H9 (cell line): ENCODE measurements around the gene CRTAP. TPM values are rescaled to one million over a fixed set of nuclear protein-coding genes. Genes with fewer than 3 reads are reported as not detected.

Experiments used
- DNase-seq: peaks from one replicate; pipeline ENCODE4 v3.0.0-alpha.2; 2017
- H2AFZ ChIP-seq: one replicate; pipeline ENCODE4 v1.6.1; 2013; ENCODE audit warnings: mild to moderate bottlenecking, low read length, control low read depth, moderate library complexity
- H2AK5ac ChIP-seq: 2 replicates; pipeline ENCODE4 v1.6.1; 2013; ENCODE audit warnings: low read length, control low read depth, mixed read lengths; ENCODE audit not compliant: insufficient read length
- H2BK120ac ChIP-seq: one replicate; pipeline ENCODE4 v1.6.1; 2013; ENCODE audit warnings: low read depth, mild to moderate bottlenecking, low read length, control low read depth, inconsistent platforms; ENCODE audit not compliant: poor library complexity, severe bottlenecking
- H2BK12ac ChIP-seq: 2 replicates; pipeline ENCODE4 v1.6.1; 2013; ENCODE audit warnings: low read length, control low read depth, mixed read lengths, low read depth; ENCODE audit not compliant: insufficient read length
- H2BK15ac ChIP-seq: 2 replicates; pipeline ENCODE4 v1.6.1; 2013; ENCODE audit warnings: low read depth, low read length, control low read depth
- H2BK20ac ChIP-seq: one replicate; pipeline ENCODE4 v1.6.1; 2013; ENCODE audit warnings: low read depth, mild to moderate bottlenecking, low read length, control low read depth, inconsistent platforms; ENCODE audit not compliant: poor library complexity, severe bottlenecking
- H2BK5ac ChIP-seq: 2 replicates; pipeline ENCODE4 v1.6.1; 2013; ENCODE audit warnings: low read length, control low read depth, mixed read lengths; ENCODE audit not compliant: insufficient read length
- H3K14ac ChIP-seq: 2 replicates; pipeline ENCODE4 v1.6.1; 2013; ENCODE audit warnings: low read length, control low read depth; ENCODE audit not compliant: insufficient read depth
- H3K18ac ChIP-seq: 2 replicates; pipeline ENCODE4 v1.6.1; 2013; ENCODE audit warnings: low read depth, mild to moderate bottlenecking, mixed read lengths, low read length, control low read depth; ENCODE audit not compliant: insufficient read length
- H3K23ac ChIP-seq: 2 replicates; pipeline ENCODE4 v1.6.1; 2013; ENCODE audit warnings: low read length, control low read depth, mixed read lengths, low read depth; ENCODE audit not compliant: insufficient read length
- H3K23me2 ChIP-seq: 2 replicates; pipeline ENCODE4 v1.6.1; 2013; ENCODE audit warnings: low read depth, mild to moderate bottlenecking, mixed read lengths, low read length, control low read depth; ENCODE audit not compliant: insufficient read length, poor library complexity, severe bottlenecking
- H3K27ac ChIP-seq: 2 replicates; pipeline ENCODE4 v1.5.1; 2013; ENCODE audit warnings: low read length, control low read depth, mixed read lengths, low read depth; ENCODE audit not compliant: insufficient read length
- H3K27me3 ChIP-seq: 2 replicates; pipeline ENCODE4 v1.6.1; 2013; ENCODE audit warnings: low read length, control low read depth, inconsistent platforms; ENCODE audit not compliant: insufficient read depth
- H3K4ac ChIP-seq: 2 replicates; pipeline ENCODE4 v1.6.1; 2013; ENCODE audit warnings: low read depth, mild to moderate bottlenecking, control low read depth, inconsistent platforms, low read length, moderate library complexity
- H3K4me1 ChIP-seq: 2 replicates; pipeline ENCODE4 v1.6.1; 2013; ENCODE audit warnings: low read length, control low read depth, inconsistent platforms; ENCODE audit not compliant: insufficient read depth
- H3K4me2 ChIP-seq: 2 replicates; pipeline ENCODE4 v1.6.1; 2013; ENCODE audit warnings: low read length, control low read depth, mixed read lengths; ENCODE audit not compliant: insufficient read length, insufficient read depth
- H3K56ac ChIP-seq: 2 replicates; pipeline ENCODE4 v1.6.1; 2013; ENCODE audit warnings: low read depth, mild to moderate bottlenecking, mixed read lengths, low read length, control low read depth; ENCODE audit not compliant: insufficient read length
- H3K79me1 ChIP-seq: 2 replicates; pipeline ENCODE4 v1.6.1; 2013; ENCODE audit warnings: low read depth, mild to moderate bottlenecking, moderate library complexity, low read length, control low read depth, inconsistent platforms; ENCODE audit not compliant: insufficient read depth, poor library complexity, severe bottlenecking
- H3K79me2 ChIP-seq: 2 replicates; pipeline ENCODE4 v1.6.1; 2013; ENCODE audit warnings: low read length, control low read depth, inconsistent platforms; ENCODE audit not compliant: insufficient read depth
- H3K9ac ChIP-seq: 2 replicates; pipeline ENCODE4 v1.6.1; 2013; ENCODE audit warnings: low read length, control low read depth, mixed read lengths; ENCODE audit not compliant: insufficient read length; ENCODE audit errors: extremely low read depth
- H3K9me3 ChIP-seq: one replicate; pipeline ENCODE4 v1.6.1; 2013; ENCODE audit warnings: low read depth, low read length, inconsistent platforms; ENCODE audit not compliant: control insufficient read depth
- H3T11ph ChIP-seq: one replicate; pipeline ENCODE4 v1.6.1; 2013; ENCODE audit warnings: mild to moderate bottlenecking, low read length, control low read depth, inconsistent platforms
- H4K20me1 ChIP-seq: one replicate; pipeline ENCODE4 v1.6.1; 2013; ENCODE audit not compliant: control insufficient read depth, insufficient read length, insufficient read depth
- H4K5ac ChIP-seq: 2 replicates; pipeline ENCODE4 v1.6.1; 2013; ENCODE audit warnings: low read depth, mild to moderate bottlenecking, mixed read lengths, low read length, control low read depth; ENCODE audit not compliant: insufficient read length
- H4K8ac ChIP-seq: replicated peaks from 2 replicates; pipeline ENCODE4 v1.6.1; 2013; ENCODE audit warnings: low read length, control low read depth, mixed read lengths, low read depth; ENCODE audit not compliant: insufficient read length
- H4K91ac ChIP-seq: 2 replicates; pipeline ENCODE4 v1.6.1; 2013; ENCODE audit warnings: low read depth, mild to moderate bottlenecking, moderate library complexity, mixed read lengths, low read length, control low read depth; ENCODE audit not compliant: insufficient read length
- H3K27ac Mint-ChIP-seq, 3 experiments: 2 replicates in 2 of 3; 3 replicates in 1 of 3; pipeline ENCODE4 v1.8.0; 2020 to 2021; ENCODE audit warnings: mixed read lengths in 3 of 3, mild to moderate bottlenecking in 1 of 3, moderate library complexity in 1 of 3
- H3K27me3 Mint-ChIP-seq: 2 replicates; pipeline ENCODE4 v1.8.0; 2021; ENCODE audit warnings: low read depth, mild to moderate bottlenecking, moderate library complexity, mixed read lengths
- H3K36me3 Mint-ChIP-seq, 3 experiments: 2 replicates in 2 of 3; 3 replicates in 1 of 3; pipeline ENCODE4 v1.8.0; 2020 to 2021; ENCODE audit warnings: low read depth in 3 of 3, mixed read lengths in 3 of 3; ENCODE audit not compliant: insufficient read depth in 1 of 3
- H3K4me1 Mint-ChIP-seq, 2 experiments: 2 replicates each; pipeline ENCODE4 v1.8.0; 2020; ENCODE audit warnings: mixed read lengths in 2 of 2
- H3K4me3 Mint-ChIP-seq, 2 experiments: 2 replicates in 1 of 2; 3 replicates in 1 of 2; pipeline ENCODE4 v1.8.0; 2020 to 2021; ENCODE audit warnings: mild to moderate bottlenecking in 2 of 2, mixed read lengths in 2 of 2, moderate library complexity in 1 of 2
- H3K9me3 Mint-ChIP-seq, 2 experiments: 2 replicates in 1 of 2; 3 replicates in 1 of 2; pipeline ENCODE4 v1.8.0; 2020; ENCODE audit warnings: mild to moderate bottlenecking in 2 of 2, mixed read lengths in 2 of 2, moderate library complexity in 1 of 2
- WGBS: extraction: QIAGEN DNeasy Blood & Tissue Kit; methylation state at CpG from one replicate; pipeline ENCODE4 v1.1.7; 2013; ENCODE audit warnings: missing lambda C conversion rate, low lambda C conversion rate, mixed read lengths; ENCODE audit not compliant: insufficient read length; ENCODE audit errors: extremely low coverage; 5-methylcytosine and 5-hydroxymethylcytosine counted together
- total RNA-seq: library from RNA; stranded (reverse); gene quantifications from 2 replicates; pipeline ENCODE4 v1.2.1, GENCODE V29; 2021
- TF ChIP-seq, protein P1 (sequence below): fragments of 200-600 bp; sonication (generic); conservative IDR thresholded peaks from 3 replicates; pipeline ENCODE4 v1.8.0; 2021; ENCODE audit warnings: antibody characterized with exemption, mild to moderate bottlenecking

CRTAP gene
- total RNA-seq, 1 experiment from 2014 or later: 159 TPM

DNA sequence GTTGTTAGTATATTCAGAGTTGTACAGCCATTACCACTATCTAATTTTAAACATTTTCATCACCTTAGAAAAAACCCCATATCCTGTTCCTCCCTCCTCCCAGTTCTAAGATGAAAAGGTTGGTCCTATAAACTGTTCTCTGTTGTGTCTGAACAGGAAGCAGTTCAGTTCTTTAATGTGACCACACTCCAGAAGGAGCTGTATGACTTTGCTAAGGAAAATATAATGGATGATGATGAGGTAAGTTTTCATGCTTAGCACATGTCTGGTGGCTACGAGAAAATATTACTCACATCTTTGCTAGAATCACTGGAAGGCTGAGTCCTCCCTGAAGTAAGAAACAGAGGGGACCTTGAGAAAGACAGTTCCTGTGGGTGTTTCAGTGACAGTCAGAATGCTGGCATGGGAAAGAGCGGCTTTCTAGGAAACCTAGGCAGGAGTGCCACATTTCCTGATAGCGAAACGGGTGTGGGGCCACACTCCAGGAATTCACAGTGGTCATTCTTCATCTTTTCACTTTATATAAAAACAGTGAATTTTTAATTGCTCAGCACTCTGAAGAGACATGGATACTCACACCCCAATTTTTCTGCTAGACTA, 20.3 kb downstream of the CRTAP start:
- H2BK120ac ChIP-seq: no peak overlapping the region
- no peak overlapping the region for H2BK20ac ChIP-seq
- no peak overlapping the region for H2BK12ac ChIP-seq
- H3K27me3 ChIP-seq: no peaks in the 10 kb centered on the region
- H3K9me3 Mint-ChIP-seq: no peaks in the 10 kb centered on the region
- TF ChIP-seq, protein P1, sequence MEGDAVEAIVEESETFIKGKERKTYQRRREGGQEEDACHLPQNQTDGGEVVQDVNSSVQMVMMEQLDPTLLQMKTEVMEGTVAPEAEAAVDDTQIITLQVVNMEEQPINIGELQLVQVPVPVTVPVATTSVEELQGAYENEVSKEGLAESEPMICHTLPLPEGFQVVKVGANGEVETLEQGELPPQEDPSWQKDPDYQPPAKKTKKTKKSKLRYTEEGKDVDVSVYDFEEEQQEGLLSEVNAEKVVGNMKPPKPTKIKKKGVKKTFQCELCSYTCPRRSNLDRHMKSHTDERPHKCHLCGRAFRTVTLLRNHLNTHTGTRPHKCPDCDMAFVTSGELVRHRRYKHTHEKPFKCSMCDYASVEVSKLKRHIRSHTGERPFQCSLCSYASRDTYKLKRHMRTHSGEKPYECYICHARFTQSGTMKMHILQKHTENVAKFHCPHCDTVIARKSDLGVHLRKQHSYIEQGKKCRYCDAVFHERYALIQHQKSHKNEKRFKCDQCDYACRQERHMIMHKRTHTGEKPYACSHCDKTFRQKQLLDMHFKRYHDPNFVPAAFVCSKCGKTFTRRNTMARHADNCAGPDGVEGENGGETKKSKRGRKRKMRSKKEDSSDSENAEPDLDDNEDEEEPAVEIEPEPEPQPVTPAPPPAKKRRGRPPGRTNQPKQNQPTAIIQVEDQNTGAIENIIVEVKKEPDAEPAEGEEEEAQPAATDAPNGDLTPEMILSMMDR: no peak
- H3K56ac ChIP-seq: no peak overlapping the region
- no peaks in the 10 kb centered on the region for H3K79me1 ChIP-seq
- H2BK5ac ChIP-seq: no peak overlapping the region
- peaks cover 3 to 49% (median 22%) of the 10 kb centered on the region in 3 experiments; a peak in 5 of 7 replicates for H3K36me3 Mint-ChIP-seq
- H3K9me3 ChIP-seq: no peaks in the 10 kb centered on the region
- H3K27ac ChIP-seq: no peak overlapping the region
- no peak overlapping the region for H3K23ac ChIP-seq
- no peak overlapping the region for H2BK15ac ChIP-seq
- no peak overlapping the region for H4K91ac ChIP-seq
- no peak overlapping the region for H2AK5ac ChIP-seq
- WGBS: no CpG with 5 or more reads among the region's 4 CpGs
- H4K8ac ChIP-seq: no peak overlapping the region
- H3K4me1 ChIP-seq: peaks cover 2% of the 10 kb centered on the region; the same call in 1 of the 2 replicates
- H3K23me2 ChIP-seq: no peaks in the 10 kb centered on the region
- H4K20me1 ChIP-seq: no peaks in the 10 kb centered on the region
- H3K18ac ChIP-seq: no peak overlapping the region
- no peak overlapping the region; a peak in 1 of 7 replicates for H3K27ac Mint-ChIP-seq
- no peak overlapping the region for H2AFZ ChIP-seq
- H3K4me2 ChIP-seq: no peak overlapping the region
- H3K4ac ChIP-seq: no peak overlapping the region
- no peak overlapping the region for H4K5ac ChIP-seq
- no peak overlapping the region for H3K9ac ChIP-seq
- no peak overlapping the region for H3K14ac ChIP-seq
- no peak overlapping the region for H3T11ph ChIP-seq
- no peak for DNase-seq
- H3K4me3 Mint-ChIP-seq: no peak overlapping the region
- H3K27me3 Mint-ChIP-seq: no peaks in the 10 kb centered on the region
- no peaks in the 10 kb centered on the region for H3K79me2 ChIP-seq
- H3K4me1 Mint-ChIP-seq: peaks cover 9% of the 10 kb centered on the region in 2 experiments
